NT2/D1 (cell line): ENCODE measurements around the gene HOXD4.

ENCODE experiments used
- SUZ12 ChIP-seq: IDR thresholded peaks from 2 replicates; pipeline ENCODE4 v1.6.1; 2011; ENCODE audit not compliant: insufficient read length, insufficient read depth; ENCODE audit errors: extremely low read depth
- YY1 ChIP-seq: IDR thresholded peaks from 2 replicates; pipeline ENCODE4 v1.6.1; 2011; ENCODE audit not compliant: insufficient read length, insufficient read depth

DNA sequence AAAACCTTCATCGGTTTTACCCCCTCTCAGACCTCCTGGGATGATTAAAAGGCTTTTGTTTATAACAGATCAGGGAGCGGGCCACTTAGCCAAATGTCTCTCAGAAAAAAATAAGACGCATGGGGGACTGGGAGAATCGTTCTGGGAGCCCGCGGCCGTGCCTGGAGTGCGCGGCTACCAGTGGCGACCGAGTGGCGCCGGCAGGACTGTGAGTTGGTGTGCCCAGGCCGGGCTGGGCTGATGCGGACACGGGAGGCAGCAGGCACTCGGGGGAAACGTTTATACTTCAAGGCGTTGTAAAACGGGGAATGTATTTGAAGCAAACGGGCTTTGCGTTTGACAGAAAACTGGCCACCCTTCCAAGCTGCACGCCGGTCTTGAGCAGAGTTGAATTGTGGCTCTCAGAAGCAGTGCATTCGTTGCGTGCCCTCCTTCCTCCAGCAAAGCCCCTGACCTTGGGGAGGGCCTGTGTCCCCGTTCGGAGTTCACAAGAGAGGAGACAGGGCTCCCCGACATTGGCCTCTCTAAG lies 39.4 kb upstream of the HOXD4 start:
- TF ChIP-seq YY1 (no peak), SUZ12 (no peak)
